ENCODE measurements around the gene RPS19.

RPS19 gene

DNA sequence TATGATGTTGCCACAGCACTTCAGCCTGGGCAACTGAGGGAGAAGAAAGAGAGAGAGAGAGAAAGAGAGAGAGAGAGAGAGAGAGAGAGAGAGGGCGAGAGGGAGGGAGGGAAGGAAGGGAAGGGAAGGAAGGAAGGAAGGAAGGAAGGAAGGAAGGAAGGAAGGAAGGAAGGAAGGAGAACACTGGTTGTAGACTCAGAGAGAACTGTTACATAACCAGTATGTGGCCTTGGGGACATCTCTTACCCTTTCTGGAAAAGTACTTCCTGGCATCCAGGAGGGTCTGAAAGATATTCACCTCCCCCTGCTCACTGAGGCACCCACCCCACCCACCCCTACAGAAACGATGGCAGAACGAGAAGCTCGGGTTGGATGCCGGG lies 20.3 kb downstream of the RPS19 start:
- H3K27me3 ChIP-seq (replicated peaks; ENCODE audit: control insufficient read depth, insufficient read depth, low read length), result no peaks in the 10 kb centered on the region
- no peak overlapping the region for H3K9ac ChIP-seq (ENCODE audit: low read length)
- peaks cover 17% of the 10 kb centered on the region for H3K4me1 ChIP-seq (ENCODE audit: control insufficient read depth, insufficient read depth, low read length)
- H3K9me3 ChIP-seq (ENCODE audit: control insufficient read depth, low read length), result no peaks in the 10 kb centered on the region
- no peaks in the 10 kb centered on the region for H3K36me3 ChIP-seq (ENCODE audit: control insufficient read depth, insufficient read depth, low read length, severe bottlenecking)
- no peak for DNase-seq (ENCODE audit: low read depth)
- H3K4me3 ChIP-seq (ENCODE audit: low read length), result no peak overlapping the region

DNA sequence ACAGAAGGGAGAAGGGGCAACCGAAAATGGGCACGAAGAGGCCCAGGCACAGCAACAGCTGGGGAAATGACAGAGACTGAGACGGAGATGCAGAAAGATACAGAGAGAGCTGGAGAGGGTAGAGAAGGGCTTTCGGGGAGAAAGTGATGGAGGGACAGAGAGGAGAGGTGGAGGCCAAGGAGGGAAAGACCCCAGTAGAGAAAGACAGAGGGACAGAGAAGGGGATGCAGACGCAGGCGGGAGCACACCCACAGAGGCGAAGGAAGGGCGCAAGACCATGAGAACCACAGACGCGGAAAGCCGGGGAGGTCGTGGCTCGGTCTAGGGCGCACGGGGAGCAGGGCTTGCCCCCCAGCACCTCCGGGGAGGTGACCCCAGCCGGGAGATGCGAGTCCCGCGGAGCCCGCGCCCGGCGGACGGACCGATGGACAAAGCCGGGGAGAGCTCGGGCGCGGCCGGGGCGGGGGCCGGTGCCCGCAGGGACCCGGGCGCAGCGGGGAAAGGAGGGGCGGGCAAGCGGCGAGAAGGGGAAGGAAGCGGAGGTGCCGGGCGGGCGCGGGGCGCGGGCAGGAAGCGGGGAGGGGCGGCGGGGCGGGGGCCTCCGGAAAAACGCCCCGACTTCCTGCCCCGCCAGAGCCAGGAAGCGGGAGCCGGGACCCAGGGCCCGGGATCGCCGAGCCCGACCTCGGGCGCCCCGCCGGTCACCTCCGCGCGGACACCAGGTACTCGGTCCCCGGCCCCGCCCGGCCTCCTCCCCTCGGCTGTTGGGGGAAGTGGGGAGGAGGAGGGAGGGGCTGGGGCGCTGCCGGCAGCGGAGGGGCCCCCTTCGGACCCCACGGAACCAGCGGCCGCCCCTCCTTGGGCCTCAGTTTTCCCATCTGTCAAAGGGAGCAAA lies 22.8 kb downstream of the RPS19 start, which contains the start of gene ARHGEF1:
Gene ARHGEF1 (plus strand): TSS at position 617 of the 895 bp plus-strand sequence. CDS start 4,899 bp downstream, outside the sequence.
- Histone ChIP-seq H3K9me3 (ENCODE audit: control insufficient read depth, low read length) (no peaks in the 10 kb centered on the region), H3K9ac (ENCODE audit: low read length) (peak within 1 kb of the TSS; percentile 96)
- DNase-seq (ENCODE audit: low read depth), result peak; percentile 58

DNA sequence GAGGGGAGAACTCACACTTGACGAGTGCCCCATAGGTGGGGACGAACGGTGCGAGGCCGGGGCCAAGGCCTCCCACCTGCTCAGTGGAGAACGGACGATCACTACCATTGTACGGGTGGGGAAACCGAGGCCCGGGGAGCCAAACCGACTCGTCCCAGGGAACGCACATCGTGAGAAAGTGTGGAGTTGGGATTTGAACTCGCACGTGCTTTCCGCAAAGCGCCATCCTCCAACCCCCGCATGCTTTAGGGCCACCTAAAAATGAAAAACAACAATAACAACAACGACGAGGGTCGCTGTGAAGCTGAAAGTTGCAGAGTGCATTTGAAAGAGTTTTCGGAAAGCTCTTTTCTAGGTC lies 23.4 kb downstream of the RPS19 start:
- Histone ChIP-seq H3K36me3 (ENCODE audit: control insufficient read depth, insufficient read depth, low read length, severe bottlenecking) (no peaks in the 10 kb centered on the region), H3K4me1 (ENCODE audit: control insufficient read depth, insufficient read depth, low read length) (peaks cover 17% of the 10 kb centered on the region), H3K9me3 (ENCODE audit: control insufficient read depth, low read length) (no peaks in the 10 kb centered on the region), H3K9ac (ENCODE audit: low read length) (peak overlapping the region; percentile 96), H3K4me3 (ENCODE audit: low read length) (peak overlapping the region; percentile 99), H3K27me3 (replicated peaks; ENCODE audit: control insufficient read depth, insufficient read depth, low read length) (no peaks in the 10 kb centered on the region)
- DNase-seq (ENCODE audit: low read depth), result peak; percentile 18

More for the DNA sequence above, 22.8 kb downstream of the RPS19 start, which contains the start of gene ARHGEF1:
- Histone ChIP-seq H3K36me3 (ENCODE audit: control insufficient read depth, insufficient read depth, low read length, severe bottlenecking) (no peaks in the 10 kb centered on the region), H3K4me3 (ENCODE audit: low read length) (peak within 1 kb of the TSS; percentile 99), H3K4me1 (ENCODE audit: control insufficient read depth, insufficient read depth, low read length) (peaks cover 17% of the 10 kb centered on the region), H3K27me3 (replicated peaks; ENCODE audit: control insufficient read depth, insufficient read depth, low read length) (no peaks in the 10 kb centered on the region)

DNA sequence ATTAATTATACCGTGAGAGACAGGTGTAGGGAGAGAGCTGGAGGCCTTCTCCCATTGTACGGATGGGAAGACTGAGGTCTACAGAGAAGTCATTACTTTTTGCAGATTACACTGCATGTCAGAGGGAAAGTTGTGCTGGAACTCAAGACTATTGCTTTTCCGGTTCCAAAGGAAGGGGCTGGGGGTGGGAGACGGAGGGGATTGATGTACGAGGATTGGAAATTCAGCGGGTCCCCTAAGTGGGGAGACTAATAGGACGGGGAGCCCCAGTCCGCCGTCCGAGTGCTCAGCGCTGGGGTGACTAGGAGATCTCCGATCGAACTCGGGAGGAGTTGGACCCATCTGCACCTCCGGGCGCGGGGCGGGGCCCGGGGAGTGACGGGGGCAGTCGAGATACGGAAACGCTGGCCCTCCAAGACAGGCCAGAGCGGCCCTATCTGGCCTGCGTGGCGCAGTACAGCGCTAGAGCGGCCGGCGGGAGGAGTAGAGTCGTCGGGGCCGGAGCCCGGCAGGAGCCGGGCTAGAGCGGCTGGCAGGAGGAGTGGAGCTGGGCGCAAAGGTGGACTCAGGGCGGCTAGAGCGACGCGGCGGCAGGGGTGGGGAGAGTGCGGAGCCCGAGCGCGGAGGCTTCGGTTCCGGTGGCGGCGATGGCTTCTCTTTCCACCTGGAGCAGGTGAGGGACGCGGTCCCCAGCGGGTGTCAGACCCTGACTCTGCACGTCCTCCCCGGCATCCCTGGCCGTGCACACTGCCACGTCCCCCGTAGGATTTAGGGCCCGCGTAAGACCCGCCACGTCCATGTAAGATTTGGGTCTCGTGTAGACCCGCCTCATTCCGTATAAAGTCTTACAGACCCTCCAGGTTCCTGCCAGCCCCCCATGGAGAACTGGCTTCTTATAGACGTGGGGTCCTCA lies 24.0 kb downstream of the RPS19 start:
- DNase-seq (ENCODE audit: low read depth), result peak; percentile 98
- no peaks in the 10 kb centered on the region for H3K27me3 ChIP-seq (replicated peaks; ENCODE audit: control insufficient read depth, insufficient read depth, low read length)
- no peaks in the 10 kb centered on the region for H3K9me3 ChIP-seq (ENCODE audit: control insufficient read depth, low read length)
- peak overlapping the region; percentile 96 for H3K9ac ChIP-seq (ENCODE audit: low read length)
- peaks cover 17% of the 10 kb centered on the region for H3K4me1 ChIP-seq (ENCODE audit: control insufficient read depth, insufficient read depth, low read length)
- peaks cover 3% of the 10 kb centered on the region for H3K36me3 ChIP-seq (ENCODE audit: control insufficient read depth, insufficient read depth, low read length, severe bottlenecking)
- H3K4me3 ChIP-seq (ENCODE audit: low read length), result peak overlapping the region; percentile 99

DNA sequence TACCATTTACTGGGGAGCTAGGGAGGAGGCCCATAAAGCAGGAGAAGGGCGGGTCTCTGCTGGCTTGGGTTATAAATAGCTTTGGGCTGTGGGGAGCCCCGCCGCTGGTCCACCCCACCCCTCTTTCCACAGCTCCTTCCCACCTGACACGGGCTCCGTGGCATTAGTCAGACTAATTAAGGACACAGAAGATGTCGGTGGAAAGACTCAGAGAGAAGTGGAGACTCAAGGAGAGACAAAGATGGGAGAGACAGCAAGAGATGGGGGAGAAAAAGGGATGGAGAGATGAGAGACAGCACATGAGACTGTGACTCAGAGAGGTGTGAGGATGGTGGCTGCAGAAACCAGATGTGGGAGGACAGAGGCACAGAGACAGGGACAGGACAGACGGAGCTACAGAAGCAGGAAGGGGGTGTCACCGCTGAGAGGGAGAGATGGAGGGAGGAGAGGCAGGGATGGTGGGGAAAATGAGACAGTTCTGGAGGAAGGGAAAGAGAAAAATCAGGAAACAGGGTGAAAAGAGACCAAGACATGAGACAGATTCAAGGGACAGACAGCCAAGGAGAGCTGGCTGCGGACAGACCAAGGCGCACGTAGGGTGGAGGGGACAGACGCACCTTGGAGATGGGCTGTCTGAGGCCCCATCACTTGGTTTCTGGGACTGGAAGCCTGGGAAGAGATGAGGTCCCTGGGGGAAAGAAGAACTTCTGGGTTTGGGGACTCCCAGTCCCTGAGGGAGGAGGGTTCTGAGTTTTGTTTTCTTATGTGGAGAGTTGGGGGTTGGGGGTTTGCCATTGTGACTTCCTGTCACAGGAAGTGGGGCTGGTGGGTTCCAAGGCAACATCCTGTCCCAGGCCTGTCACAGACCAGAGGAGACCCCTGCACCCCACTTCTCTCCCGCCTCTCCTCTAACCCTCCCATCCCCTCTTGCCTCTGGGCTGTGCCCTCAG lies 27.0 kb downstream of the RPS19 start:
- Histone ChIP-seq H3K9me3 (ENCODE audit: control insufficient read depth, low read length) (no peaks in the 10 kb centered on the region), H3K4me1 (ENCODE audit: control insufficient read depth, insufficient read depth, low read length) (peaks cover 17% of the 10 kb centered on the region), H3K4me3 (ENCODE audit: low read length) (no peak overlapping the region), H3K27me3 (replicated peaks; ENCODE audit: control insufficient read depth, insufficient read depth, low read length) (no peaks in the 10 kb centered on the region), H3K36me3 (ENCODE audit: control insufficient read depth, insufficient read depth, low read length, severe bottlenecking) (peaks cover 21% of the 10 kb centered on the region), H3K9ac (ENCODE audit: low read length) (peak overlapping the region; percentile 7)
- no peak for DNase-seq (ENCODE audit: low read depth)

DNA sequence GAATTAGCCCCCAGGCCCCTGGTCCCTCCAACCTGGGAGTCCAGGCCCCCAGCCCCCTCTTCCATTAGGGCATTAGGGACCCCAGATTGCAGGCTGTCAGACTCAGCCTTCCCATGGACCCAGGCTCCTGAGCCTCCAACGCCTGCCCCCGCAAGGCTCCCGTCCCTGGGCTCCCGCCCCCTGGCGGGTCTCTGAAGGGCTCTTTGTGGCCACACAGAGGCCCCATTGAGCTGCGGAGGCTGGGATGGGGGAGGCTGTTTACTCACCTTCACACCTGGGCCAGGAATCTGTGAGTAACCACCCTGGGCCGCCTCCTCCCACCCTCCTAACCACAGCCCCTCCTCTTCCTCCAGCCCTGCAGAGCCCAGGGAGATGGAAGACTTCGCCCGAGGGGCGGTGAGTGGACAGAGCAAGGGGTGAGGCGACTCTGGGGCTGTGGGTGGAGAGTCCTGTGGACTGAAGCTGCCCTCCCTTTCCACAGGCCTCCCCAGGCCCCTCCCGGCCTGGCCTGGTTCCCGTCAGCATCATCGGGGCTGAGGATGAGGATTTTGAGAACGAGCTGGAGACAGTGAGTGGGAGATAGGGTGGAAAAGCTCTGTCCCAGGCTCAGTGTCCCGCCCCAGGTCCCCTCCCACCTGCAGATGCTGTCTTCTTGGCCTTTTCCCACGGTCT lies 27.8 kb downstream of the RPS19 start:
- H3K9ac ChIP-seq (ENCODE audit: low read length), result no peak overlapping the region
- no peaks in the 10 kb centered on the region for H3K27me3 ChIP-seq (replicated peaks; ENCODE audit: control insufficient read depth, insufficient read depth, low read length)
- H3K9me3 ChIP-seq (ENCODE audit: control insufficient read depth, low read length), result no peaks in the 10 kb centered on the region
- no peak for DNase-seq (ENCODE audit: low read depth)
- peaks cover 13% of the 10 kb centered on the region for H3K4me1 ChIP-seq (ENCODE audit: control insufficient read depth, insufficient read depth, low read length)
- H3K4me3 ChIP-seq (ENCODE audit: low read length), result no peak overlapping the region
- H3K36me3 ChIP-seq (ENCODE audit: control insufficient read depth, insufficient read depth, low read length, severe bottlenecking), result peaks cover 30% of the 10 kb centered on the region

DNA sequence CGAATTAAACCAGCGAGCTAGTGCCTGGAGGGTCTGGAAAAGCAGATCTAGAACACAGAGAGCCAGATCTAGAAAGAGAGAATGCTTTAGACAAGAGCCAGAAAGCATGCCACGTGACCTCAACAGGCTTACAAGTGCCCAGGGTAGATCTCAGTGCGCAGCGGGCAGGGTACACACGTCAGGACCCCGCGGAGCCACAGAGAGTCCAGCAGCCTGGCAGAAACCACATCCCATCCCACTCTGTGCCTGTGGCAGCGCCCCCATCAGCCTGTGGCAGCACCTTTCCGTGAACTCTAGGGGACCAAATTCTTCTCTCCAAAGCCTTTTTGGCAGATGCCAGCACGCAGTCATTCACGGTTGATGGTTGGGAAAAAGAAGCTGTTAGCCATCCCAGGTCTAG lies 28.9 kb downstream of the RPS19 start:
- Histone ChIP-seq H3K36me3 (ENCODE audit: control insufficient read depth, insufficient read depth, low read length, severe bottlenecking) (peaks cover 32% of the 10 kb centered on the region), H3K9ac (ENCODE audit: low read length) (no peak overlapping the region), H3K4me1 (ENCODE audit: control insufficient read depth, insufficient read depth, low read length) (peaks cover 8% of the 10 kb centered on the region), H3K4me3 (ENCODE audit: low read length) (no peak overlapping the region), H3K9me3 (ENCODE audit: control insufficient read depth, low read length) (no peaks in the 10 kb centered on the region), H3K27me3 (replicated peaks; ENCODE audit: control insufficient read depth, insufficient read depth, low read length) (no peaks in the 10 kb centered on the region)
- DNase-seq (ENCODE audit: low read depth), result no peak

DNA sequence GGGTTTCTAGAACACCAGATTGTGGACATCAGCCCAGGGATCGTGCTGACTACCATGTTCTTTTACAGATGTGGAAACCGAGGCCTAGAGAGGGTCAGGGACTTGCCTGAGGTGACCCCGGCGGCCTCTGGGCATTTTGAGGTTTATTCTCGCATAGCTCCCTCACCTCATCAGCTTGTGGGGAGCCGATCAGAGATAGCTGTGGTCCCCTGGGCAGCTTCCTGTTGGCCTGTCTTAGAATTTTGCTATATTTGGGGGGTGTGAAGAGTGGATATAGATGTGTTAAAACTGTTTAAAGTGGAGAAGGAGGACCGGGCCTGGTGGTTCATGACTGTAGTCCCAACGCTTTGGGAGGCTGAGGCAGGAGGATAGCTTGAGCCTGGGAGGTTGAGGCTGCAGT lies 29.8 kb downstream of the RPS19 start:
- peaks cover 38% of the 10 kb centered on the region for H3K36me3 ChIP-seq (ENCODE audit: control insufficient read depth, insufficient read depth, low read length, severe bottlenecking)
- H3K27me3 ChIP-seq (replicated peaks; ENCODE audit: control insufficient read depth, insufficient read depth, low read length), result no peaks in the 10 kb centered on the region
- H3K9me3 ChIP-seq (ENCODE audit: control insufficient read depth, low read length), result no peaks in the 10 kb centered on the region
- no peak for DNase-seq (ENCODE audit: low read depth)
- H3K9ac ChIP-seq (ENCODE audit: low read length), result no peak overlapping the region
- peaks cover 3% of the 10 kb centered on the region for H3K4me1 ChIP-seq (ENCODE audit: control insufficient read depth, insufficient read depth, low read length)
- H3K4me3 ChIP-seq (ENCODE audit: low read length), result no peak overlapping the region

DNA sequence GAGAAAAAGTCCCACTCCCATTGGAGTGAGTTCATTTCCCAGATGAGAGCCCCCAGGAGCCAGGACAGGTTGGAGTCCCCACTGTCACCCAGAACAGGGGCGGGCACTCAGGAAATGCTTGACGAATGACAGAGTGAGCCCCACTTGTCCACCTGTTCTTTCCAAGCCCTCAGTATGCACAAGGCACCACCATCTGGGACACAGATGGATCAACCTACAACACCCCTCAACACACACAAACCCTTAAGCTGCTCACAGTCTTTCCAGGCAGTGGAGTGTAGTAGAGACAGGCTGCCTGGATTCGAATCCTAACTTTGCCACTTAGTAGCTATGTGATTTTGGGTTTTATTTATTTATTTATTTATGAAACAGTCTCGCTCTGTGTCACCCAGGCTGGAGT lies 30.9 kb downstream of the RPS19 start:
- DNase-seq (ENCODE audit: low read depth), result no peak
- no peak overlapping the region for H3K9ac ChIP-seq (ENCODE audit: low read length)
- no peaks in the 10 kb centered on the region for H3K27me3 ChIP-seq (replicated peaks; ENCODE audit: control insufficient read depth, insufficient read depth, low read length)
- H3K4me1 ChIP-seq (ENCODE audit: control insufficient read depth, insufficient read depth, low read length), result no peaks in the 10 kb centered on the region
- H3K36me3 ChIP-seq (ENCODE audit: control insufficient read depth, insufficient read depth, low read length, severe bottlenecking), result peaks cover 48% of the 10 kb centered on the region
- H3K9me3 ChIP-seq (ENCODE audit: control insufficient read depth, low read length), result no peaks in the 10 kb centered on the region
- no peak overlapping the region for H3K4me3 ChIP-seq (ENCODE audit: low read length)

DNA sequence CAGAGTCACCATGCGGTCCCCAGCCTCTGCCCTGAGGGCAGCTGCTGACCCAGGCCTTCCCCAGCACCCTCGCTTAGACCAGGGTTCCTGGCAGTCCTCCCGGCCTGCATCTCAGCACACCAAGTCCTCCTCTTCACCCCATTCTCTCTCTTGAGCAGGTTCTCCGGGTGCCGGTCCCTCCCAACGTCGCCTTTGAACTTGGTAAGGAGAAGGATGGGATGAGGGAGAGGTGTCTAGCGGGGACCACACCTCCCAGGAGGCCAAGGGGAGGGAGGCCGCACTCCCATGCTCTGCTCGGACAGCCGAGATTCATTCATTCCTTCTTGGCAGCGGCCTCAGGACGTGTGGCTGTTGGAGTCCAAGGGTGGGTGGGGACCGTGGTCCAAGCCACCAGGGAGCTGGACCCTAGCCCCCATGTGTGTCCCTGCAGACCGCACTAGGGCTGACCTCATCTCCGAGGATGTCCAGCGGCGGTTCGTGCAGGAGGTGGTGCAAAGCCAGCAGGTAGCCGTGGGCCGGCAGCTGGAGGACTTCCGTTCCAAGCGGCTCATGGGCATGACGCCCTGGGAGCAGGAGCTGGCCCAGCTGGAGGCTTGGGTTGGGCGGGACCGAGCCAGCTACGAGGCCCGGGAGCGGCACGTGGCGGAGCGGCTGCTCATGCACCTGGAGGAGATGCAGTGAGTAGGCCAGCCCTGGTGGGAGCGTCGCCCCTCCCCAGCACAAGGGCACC lies 32.3 kb downstream of the RPS19 start:
- Histone ChIP-seq H3K4me1 (ENCODE audit: control insufficient read depth, insufficient read depth, low read length) (no peaks in the 10 kb centered on the region), H3K36me3 (ENCODE audit: control insufficient read depth, insufficient read depth, low read length, severe bottlenecking) (peaks cover 54% of the 10 kb centered on the region), H3K9ac (ENCODE audit: low read length) (no peak overlapping the region), H3K27me3 (replicated peaks; ENCODE audit: control insufficient read depth, insufficient read depth, low read length) (no peaks in the 10 kb centered on the region), H3K9me3 (ENCODE audit: control insufficient read depth, low read length) (no peaks in the 10 kb centered on the region), H3K4me3 (ENCODE audit: low read length) (no peak overlapping the region)
- no peak for DNase-seq (ENCODE audit: low read depth)

Measured in adipocyte (in vitro differentiated cells).